OCI-LY1 (cell line): ENCODE measurements around the gene SMYD3.

Experiments used
- H2AFZ ChIP-seq: fragments of 200-600 bp; sonication (generic), shearing (Covaris generic); 2 replicates; pipeline ENCODE4 v1.6.0; 2014; ENCODE audit warnings: antibody characterized with exemption, mild to moderate bottlenecking, low read length
- H3F3A ChIP-seq: fragments of 200-600 bp; sonication (generic), shearing (Covaris generic); 2 replicates; pipeline ENCODE4 v1.6.0; 2014; ENCODE audit warnings: mild to moderate bottlenecking, antibody characterized with exemption, low read length, moderate library complexity; ENCODE audit not compliant: insufficient read depth
- H3K27ac ChIP-seq: fragments of 200-600 bp; sonication (generic); 2 replicates; pipeline ENCODE4 v1.5.1; 2014; ENCODE audit warnings: low read length, mixed run types, mild to moderate bottlenecking, low read depth; ENCODE audit not compliant: poor library complexity, severe bottlenecking
- H3K27me3 ChIP-seq: fragments of 200-600 bp; sonication (generic); 2 replicates; pipeline ENCODE4 v1.6.0; 2014; ENCODE audit warnings: antibody characterized with exemption, mild to moderate bottlenecking, low read length, moderate library complexity; ENCODE audit not compliant: insufficient read depth
- H3K36me3 ChIP-seq: fragments of 200-600 bp; sonication (generic); 2 replicates; pipeline ENCODE4 v1.6.1; 2014; ENCODE audit warnings: mild to moderate bottlenecking, antibody characterized with exemption, low read length, moderate library complexity, mixed read lengths; ENCODE audit not compliant: insufficient read depth
- H3K4me1 ChIP-seq: fragments of 200-600 bp; sonication (generic); 2 replicates; pipeline ENCODE4 v1.5.1; 2014; ENCODE audit warnings: mild to moderate bottlenecking, low read length, moderate library complexity; ENCODE audit not compliant: insufficient read depth, severe bottlenecking
- H3K4me2 ChIP-seq: fragments of 200-600 bp; sonication (generic), shearing (Covaris generic); 2 replicates; pipeline ENCODE4 v1.6.1; 2014; ENCODE audit warnings: low read length
- H3K4me3 ChIP-seq: fragments of 200-600 bp; sonication (generic); 2 replicates; pipeline ENCODE4 v1.5.1; 2014; ENCODE audit warnings: low read length, low read depth, mild to moderate bottlenecking, mixed read lengths; ENCODE audit not compliant: poor library complexity, severe bottlenecking
- H3K79me2 ChIP-seq: fragments of 200-600 bp; shearing (Covaris generic); 2 replicates; pipeline ENCODE4 v1.6.1; 2016; ENCODE audit warnings: mixed run types, low read length, mixed read lengths; ENCODE audit not compliant: insufficient read depth
- H3K9ac ChIP-seq: fragments of 200-600 bp; sonication (generic), shearing (Covaris generic); 2 replicates; pipeline ENCODE4 v1.6.1; 2014; ENCODE audit warnings: mild to moderate bottlenecking, low read length, mixed read lengths
- H3K9me2 ChIP-seq: fragments of 200-600 bp; sonication (generic), shearing (Covaris generic); 2 replicates; pipeline ENCODE4 v1.6.1; 2014; ENCODE audit warnings: low read depth, mild to moderate bottlenecking, low read length, mixed read lengths
- H3K9me3 ChIP-seq: fragments of 200-600 bp; shearing (Covaris generic); 2 replicates; pipeline ENCODE4 v1.6.1; 2014; ENCODE audit warnings: low read length, mixed read lengths
- H4K20me1 ChIP-seq: fragments of 200-600 bp; sonication (generic), shearing (Covaris generic); 2 replicates; pipeline ENCODE4 v1.6.0; 2016; ENCODE audit warnings: mild to moderate bottlenecking, low read length; ENCODE audit not compliant: insufficient read depth
- CTCF ChIP-seq: fragments of 200-600 bp; sonication (generic), shearing (Covaris generic); IDR thresholded peaks from 2 replicates; pipeline ENCODE4 v1.5.1; 2017; ENCODE audit warnings: mild to moderate bottlenecking, antibody characterized with exemption, low read length, moderate library complexity, mixed read lengths
- EZH2 ChIP-seq: fragments of 200-600 bp; sonication (generic), shearing (Covaris generic); IDR thresholded peaks from 2 replicates; pipeline ENCODE4 v1.8.0; 2017; ENCODE audit warnings: borderline replicate concordance, mixed run types, mild to moderate bottlenecking, antibody characterized with exemption, low read length, moderate library complexity, mixed read lengths

The SMYD3 gene

DNA sequence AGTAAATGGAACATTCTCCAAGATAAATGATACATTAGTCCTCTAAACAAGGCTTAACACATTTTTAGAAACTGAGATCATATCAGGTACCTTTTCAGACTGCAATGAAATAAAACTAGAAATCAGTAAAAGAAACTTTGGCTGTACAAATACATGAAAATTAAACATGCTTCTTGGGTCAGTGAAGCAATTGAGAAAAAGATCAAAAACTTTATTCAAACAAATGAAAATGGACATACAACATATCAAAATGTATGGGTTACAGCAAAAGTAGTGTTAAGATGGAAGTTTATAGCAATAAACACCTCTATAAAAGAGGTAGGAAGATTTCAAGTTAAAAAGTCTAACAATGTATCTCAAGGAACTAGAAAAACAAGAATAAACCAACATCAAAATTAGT is 598.5 kb downstream of the SMYD3 start:
- peaks cover 9% of the 10 kb centered on the region; the same call in 1 of the 2 replicates for H3K36me3 ChIP-seq
- H3K79me2 ChIP-seq = no peaks in the 10 kb centered on the region
- no peaks in the 10 kb centered on the region for H3F3A ChIP-seq
- H3K9me2 ChIP-seq = no peaks in the 10 kb centered on the region
- no peaks in the 10 kb centered on the region for H3K27me3 ChIP-seq
- H3K9me3 ChIP-seq = no peaks in the 10 kb centered on the region
- no peak overlapping the region for H3K27ac ChIP-seq
- no peak overlapping the region for H2AFZ ChIP-seq
- no peak overlapping the region for H3K4me2 ChIP-seq
- H4K20me1 ChIP-seq = no peaks in the 10 kb centered on the region
- no peak for TF ChIP-seq EZH2
- no peak for TF ChIP-seq CTCF
- H3K9ac ChIP-seq = no peak overlapping the region
- no peaks in the 10 kb centered on the region for H3K4me1 ChIP-seq
- no peak overlapping the region for H3K4me3 ChIP-seq

DNA sequence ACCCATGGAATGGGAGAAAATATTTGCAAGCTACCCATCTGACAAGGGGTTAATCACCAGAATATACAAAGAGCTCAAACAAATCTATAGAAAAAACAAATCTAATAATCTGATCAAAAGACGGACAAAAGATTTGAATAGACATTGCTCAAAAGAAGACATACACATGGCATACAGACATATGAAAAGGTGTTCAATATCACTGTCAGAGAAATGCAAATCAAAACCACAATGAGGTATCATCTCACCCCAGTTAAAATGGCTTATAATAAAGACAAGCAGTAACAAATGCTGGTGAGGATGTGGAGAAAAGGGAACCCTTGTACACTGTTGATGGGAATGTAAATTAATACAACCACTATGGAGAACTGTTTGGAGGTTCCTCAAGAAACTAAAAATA is 600.9 kb downstream of the SMYD3 start:
- Histone ChIP-seq H3K4me1 (no peaks in the 10 kb centered on the region), H2AFZ (no peak overlapping the region), H4K20me1 (no peaks in the 10 kb centered on the region), H3K4me2 (no peak overlapping the region), H3K27me3 (no peaks in the 10 kb centered on the region), H3K36me3 (peaks cover 9% of the 10 kb centered on the region; the same call in 1 of the 2 replicates), H3K27ac (no peak overlapping the region), H3K9me2 (no peaks in the 10 kb centered on the region), H3F3A (no peaks in the 10 kb centered on the region), H3K9ac (no peak overlapping the region), H3K4me3 (no peak overlapping the region), H3K9me3 (no peaks in the 10 kb centered on the region), H3K79me2 (no peaks in the 10 kb centered on the region)
- TF ChIP-seq CTCF = no peak
- no peak for TF ChIP-seq EZH2

GRCh38 chr1:245903851-245904250 is 603.2 kb downstream of the SMYD3 start:
- H3K9ac ChIP-seq = no peak overlapping the region
- no peak overlapping the region for H3K27ac ChIP-seq
- no peak for TF ChIP-seq CTCF
- TF ChIP-seq EZH2 = no peak
- no peaks in the 10 kb centered on the region for H3F3A ChIP-seq
- H3K4me2 ChIP-seq = no peak overlapping the region
- H3K27me3 ChIP-seq = no peaks in the 10 kb centered on the region
- H3K9me2 ChIP-seq = no peaks in the 10 kb centered on the region
- peaks cover 22% of the 10 kb centered on the region for H3K36me3 ChIP-seq
- H3K4me3 ChIP-seq = no peak overlapping the region
- no peaks in the 10 kb centered on the region for H4K20me1 ChIP-seq
- H3K4me1 ChIP-seq = no peaks in the 10 kb centered on the region
- H3K9me3 ChIP-seq = no peaks in the 10 kb centered on the region
- H2AFZ ChIP-seq = no peak overlapping the region
- H3K79me2 ChIP-seq = no peaks in the 10 kb centered on the region
